ENCODE results near the gene SELENON. TPM values are rescaled to one million over a fixed set of nuclear protein-coding genes. Genes with fewer than 3 reads are reported as not detected.

The SELENON gene
- total RNA-seq, result 10 to 100 TPM; 22.8 to 27.4 TPM

- peak within 1 kb of the TSS; percentile 75 to 86 (median 78) for H3K27ac ChIP-seq
- intact Hi-C loops (cut with DNase I), result no loop called here
- no peak for TF ChIP-seq CTCF (IDR thresholded peaks at IDR 0.05)
- TF ChIP-seq POLR2A (IDR thresholded peaks at IDR 0.05), result peak in 2 of 3 donors; percentile 48 to 50
- H3K9me3 ChIP-seq, result no peaks in the 10 kb centered on the region
- no peaks in the 10 kb centered on the region for H3K27me3 ChIP-seq
- 0 to 1% methylated on average over 10 to 35 of the region's 91 CpGs for WGBS, 2 donors
- no peaks in the 10 kb centered on the region for H3K36me3 ChIP-seq (replicated peaks in 1 of 2; ENCODE audit: insufficient read depth in 1 of 2, low read depth in 2 of 2)
- H3K4me1 ChIP-seq, result peaks cover 72% of the 10 kb centered on the region
- ATAC-seq (peak; percentile 69), DNase-seq (peak; percentile 58 to 68 (median 67))
- H3K4me3 ChIP-seq, result peak within 1 kb of the TSS; percentile 23 to 40
Measured at GRCh38 chr1:25799935-25800702, at the start of gene SELENON. Gene SELENON (plus strand): TSS chr1:25800193. CDS start chr1:25800231, 38 bp downstream.

GRCh38 chr1:25750923-25751605 lies 48.9 kb upstream of the SELENON start:
- 73 to 83% methylated on average over 6 of the region's 6 CpGs for WGBS, 2 donors
- Histone ChIP-seq H3K36me3 (replicated peaks in 1 of 2; ENCODE audit: insufficient read depth in 1 of 2, low read depth in 2 of 2) (no peaks in the 10 kb centered on the region), H3K9me3 (no peaks in the 10 kb centered on the region), H3K27ac (no peak overlapping the region), H3K27me3 (no peaks in the 10 kb centered on the region), H3K4me3 (no peak overlapping the region), H3K4me1 (no peaks in the 10 kb centered on the region)
- TF ChIP-seq CTCF (IDR thresholded peaks at IDR 0.05) (no peak), POLR2A (IDR thresholded peaks at IDR 0.05) (no peak)
- no peak for DNase-seq
- intact Hi-C loops (cut with DNase I), result no loop called here
- no peak for ATAC-seq

GRCh38 chr1:25754470-25755181 lies 45.4 kb upstream of the SELENON start:
- H3K27me3 ChIP-seq, result no peaks in the 10 kb centered on the region
- intact Hi-C loops (cut with DNase I), result loop anchor here (5.0 kb wide), 1 partner anchor 38 kb away; no protein-coding TSS in a partner anchor
- H3K36me3 ChIP-seq (replicated peaks in 1 of 2; ENCODE audit: insufficient read depth in 1 of 2, low read depth in 2 of 2), result no peaks in the 10 kb centered on the region
- H3K27ac ChIP-seq, result no peak overlapping the region
- no peaks in the 10 kb centered on the region for H3K9me3 ChIP-seq
- H3K4me1 ChIP-seq, result peaks cover 10% of the 10 kb centered on the region
- no peak for ATAC-seq
- no peak overlapping the region for H3K4me3 ChIP-seq
- DNase-seq, result no peak
- TF ChIP-seq POLR2A (IDR thresholded peaks at IDR 0.05) (no peak), CTCF (IDR thresholded peaks at IDR 0.05) (no peak)
- 79 to 82% methylated on average over 12 to 17 of the region's 17 CpGs for WGBS, 2 donors

GRCh38 chr1:25755475-25756125 lies 44.4 kb upstream of the SELENON start:
- Histone ChIP-seq H3K27ac (no peak overlapping the region), H3K27me3 (no peaks in the 10 kb centered on the region), H3K9me3 (no peaks in the 10 kb centered on the region), H3K36me3 (replicated peaks in 1 of 2; ENCODE audit: insufficient read depth in 1 of 2, low read depth in 2 of 2) (no peaks in the 10 kb centered on the region), H3K4me3 (no peak overlapping the region), H3K4me1 (peaks cover 15% of the 10 kb centered on the region)
- TF ChIP-seq POLR2A (IDR thresholded peaks at IDR 0.05) (no peak), CTCF (IDR thresholded peaks at IDR 0.05) (no peak)
- 81 to 87% methylated on average over 7 of the region's 7 CpGs for WGBS, 2 donors
- intact Hi-C loops (cut with DNase I), result loop anchor here (5.0 kb wide), 1 partner anchor 37 kb away; no protein-coding TSS in a partner anchor
- DNase-seq (no peak), ATAC-seq (no peak)
